ENCODE measurements around the gene CENPN. TPM values are rescaled to one million over a fixed set of nuclear protein-coding genes. Genes with fewer than 3 reads are reported as not detected.

CENPN gene
- polyA plus RNA-seq, 2 of the 4 experiments (the other 2 are of a cell fraction): 82.6 to 101 TPM

DNA sequence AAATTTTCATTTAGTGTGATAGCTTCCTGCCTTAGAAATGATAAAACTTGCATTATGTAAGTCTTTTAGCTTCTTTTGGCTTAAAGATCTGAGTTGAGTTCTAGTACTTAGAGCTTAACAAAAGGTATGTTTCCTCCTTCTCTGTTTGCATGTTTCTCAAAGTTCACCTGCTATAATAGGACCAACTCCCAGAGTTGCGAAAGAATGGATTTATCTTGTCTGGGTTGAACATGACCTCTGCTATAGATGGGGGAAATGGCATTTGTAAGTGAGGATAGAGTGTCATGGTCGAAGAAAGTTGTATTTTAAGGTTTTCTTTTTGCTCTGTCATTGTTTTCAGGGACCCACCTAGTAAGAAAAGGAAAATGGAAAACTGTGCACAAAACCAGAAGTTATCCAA is 35.8 kb downstream of the CENPN start:
- CTCF ChIA-PET: no interaction called here
- DNase-seq (ENCODE audit: low read depth in 1 of 2, low spot score in 1 of 2): no peak
- no peak overlapping the region for H3K27ac ChIP-seq
- no peaks in the 10 kb centered on the region for H3K9me3 ChIP-seq
- H3K4me3 ChIP-seq: no peak overlapping the region
- H3K4me1 ChIP-seq: no peaks in the 10 kb centered on the region
- POLR2A ChIA-PET: no interaction called here
- TF ChIP-seq FOSB (CRISPR knock-in tag; IDR thresholded peaks at IDR 0.05): no peak
- TF ChIP-seq CEBPB (IDR thresholded peaks at IDR 0.05): peak in 1 of 2 experiments; percentile 39; a peak in 2 of 4 replicates
- no peak overlapping the region for H3K4me2 ChIP-seq
- ATAC-seq: no peak
- 92% methylated on average over 2 of the region's 2 CpGs for WGBS (ENCODE audit: missing lambda C conversion rate)
- no peak for FAIRE-seq

GRCh38 chr16:81053761-81054160 is 46.7 kb downstream of the CENPN start:
- no peak for FAIRE-seq
- WGBS (ENCODE audit: missing lambda C conversion rate): 65% methylated on average over 11 of the region's 11 CpGs
- no peak for ATAC-seq
- no peak for TF ChIP-seq ZFP36 (IDR thresholded peaks at IDR 0.05; ENCODE audit: borderline replicate concordance, partially characterized antibody)
- TF ChIP-seq CBX2 (IDR thresholded peaks at IDR 0.05; ENCODE audit: borderline replicate concordance, low read depth): no peak
- TF ChIP-seq KDM1A (IDR thresholded peaks at IDR 0.05; ENCODE audit: low read depth): no peak
- Histone ChIP-seq H3K27ac (no peak overlapping the region), H3K4me3 (no peak overlapping the region), H3K9me3 (peaks cover 9% of the 10 kb centered on the region; the same call in 2 of the 3 replicates), H3K4me2 (no peak overlapping the region), H3K4me1 (no peaks in the 10 kb centered on the region)
- ChIA-PET CTCF (interaction anchor here (1.4 kb wide), 1 partner anchor 18 kb away, joined by 5 read pairs; the partner anchor contains the start of gene ATMIN), POLR2A (interaction anchor here (0.8 kb wide), 1 partner anchor 23 kb away, joined by 4 read pairs; the partner anchor contains the start of gene C16orf46)
- DNase-seq (ENCODE audit: low read depth in 1 of 2, low spot score in 1 of 2): no peak

DNA sequence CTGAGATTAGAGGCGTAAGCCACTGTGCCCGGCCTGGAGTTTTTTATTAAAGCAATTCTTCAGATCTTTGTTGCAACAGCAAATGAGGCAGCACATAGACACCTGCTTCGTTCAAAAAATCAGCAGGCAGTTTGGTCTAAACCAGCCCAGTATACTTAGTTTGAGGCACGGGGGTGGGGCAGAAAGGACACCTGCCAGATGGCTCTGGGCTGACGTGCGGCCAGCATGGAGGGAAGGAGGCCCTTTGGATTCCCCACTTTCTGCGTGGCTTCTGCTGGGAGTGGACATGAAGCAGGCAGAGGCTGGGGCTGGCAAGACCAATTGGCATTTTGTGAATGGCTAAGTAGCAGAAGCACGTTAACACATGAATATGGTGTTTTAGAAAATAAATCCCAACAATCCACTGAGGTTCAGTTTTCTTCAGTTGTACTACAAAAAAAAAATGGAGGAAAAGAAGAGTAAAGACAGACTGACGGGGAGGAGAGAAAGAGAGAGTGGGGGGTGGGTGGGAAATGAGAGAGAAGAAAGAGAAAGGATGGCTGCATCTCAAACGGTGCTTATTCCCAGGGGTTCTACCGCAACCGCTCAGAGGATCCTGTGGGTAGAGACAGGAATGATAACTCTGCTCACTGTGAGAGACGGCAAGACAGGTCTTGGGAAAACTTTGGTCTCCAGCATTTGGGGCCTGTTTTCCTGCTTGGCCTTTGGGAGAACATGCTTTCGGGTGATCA is 53.7 kb downstream of the CENPN start:
- ChIA-PET CTCF (no interaction called here), POLR2A (no interaction called here)
- Histone ChIP-seq H3K27ac (no peak overlapping the region), H3K9me3 (no peaks in the 10 kb centered on the region), H3K4me2 (no peak overlapping the region), H3K4me1 (no peaks in the 10 kb centered on the region), H3K4me3 (no peak overlapping the region)
- 81% methylated on average over 14 of the region's 14 CpGs for WGBS (ENCODE audit: missing lambda C conversion rate)
- FAIRE-seq (no peak), DNase-seq (ENCODE audit: low read depth in 1 of 2, low spot score in 1 of 2) (no peak), ATAC-seq (no peak)
- TF ChIP-seq JUN (IDR thresholded peaks at IDR 0.05) (no peak), MAZ (IDR thresholded peaks at IDR 0.05; ENCODE audit: borderline replicate concordance, low read depth, low read length) (no peak)
- TF ChIP-seq, protein P1, sequence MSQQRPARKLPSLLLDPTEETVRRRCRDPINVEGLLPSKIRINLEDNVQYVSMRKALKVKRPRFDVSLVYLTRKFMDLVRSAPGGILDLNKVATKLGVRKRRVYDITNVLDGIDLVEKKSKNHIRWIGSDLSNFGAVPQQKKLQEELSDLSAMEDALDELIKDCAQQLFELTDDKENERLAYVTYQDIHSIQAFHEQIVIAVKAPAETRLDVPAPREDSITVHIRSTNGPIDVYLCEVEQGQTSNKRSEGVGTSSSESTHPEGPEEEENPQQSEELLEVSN (IDR thresholded peaks at IDR 0.05; ENCODE audit: borderline replicate concordance, low read depth): no peak

- no peak for FAIRE-seq
- WGBS (ENCODE audit: missing lambda C conversion rate): 83% methylated on average over 10 of the region's 10 CpGs
These were observed 54.3 kb downstream of the CENPN start for GRCh38 chr16:81061307-81061640.

More at GRCh38 chr16:81061307-81061640, 54.3 kb downstream of the CENPN start:
- no peaks in the 10 kb centered on the region for H3K4me1 ChIP-seq
- H3K27ac ChIP-seq: no peak overlapping the region
- no peaks in the 10 kb centered on the region for H3K9me3 ChIP-seq
- ChIA-PET POLR2A (no interaction called here), CTCF (no interaction called here)
- no peak overlapping the region for H3K4me2 ChIP-seq
- ATAC-seq (no peak), DNase-seq (ENCODE audit: low read depth in 1 of 2, low spot score in 1 of 2) (no peak)
- TF ChIP-seq KDM1A (IDR thresholded peaks at IDR 0.05; ENCODE audit: low read depth) (no peak), ZC3H11A (IDR thresholded peaks at IDR 0.05) (no peak), RCOR1 (IDR thresholded peaks at IDR 0.05; ENCODE audit: low read depth, low read length) (no peak), TFCP2L1 (CRISPR knock-in tag; IDR thresholded peaks at IDR 0.05) (no peak), KDM5A (IDR thresholded peaks at IDR 0.05) (no peak), NR3C1 (IDR thresholded peaks at IDR 0.05) (no peak), MYC (IDR thresholded peaks at IDR 0.05; ENCODE audit: borderline replicate concordance, low read length) (no peak), HOXB5 (CRISPR knock-in tag; IDR thresholded peaks at IDR 0.05) (no peak), HDAC2 (IDR thresholded peaks at IDR 0.05) (no peak), FOSB (CRISPR knock-in tag; IDR thresholded peaks at IDR 0.05) (no peak), RFX5 (IDR thresholded peaks at IDR 0.05) (no peak), EHF (CRISPR knock-in tag; IDR thresholded peaks at IDR 0.05) (no peak), FOXS1 (CRISPR knock-in tag; IDR thresholded peaks at IDR 0.05) (no peak), POLR2AphosphoS2 (conservative IDR thresholded peaks at IDR 0.05; ENCODE audit: low read length) (no peak), HEYL (CRISPR knock-in tag; IDR thresholded peaks at IDR 0.05) (no peak)
- TF ChIP-seq, protein P2, sequence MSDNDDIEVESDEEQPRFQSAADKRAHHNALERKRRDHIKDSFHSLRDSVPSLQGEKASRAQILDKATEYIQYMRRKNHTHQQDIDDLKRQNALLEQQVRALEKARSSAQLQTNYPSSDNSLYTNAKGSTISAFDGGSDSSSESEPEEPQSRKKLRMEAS (IDR thresholded peaks at IDR 0.05): no peak
- TF ChIP-seq, protein P3, sequence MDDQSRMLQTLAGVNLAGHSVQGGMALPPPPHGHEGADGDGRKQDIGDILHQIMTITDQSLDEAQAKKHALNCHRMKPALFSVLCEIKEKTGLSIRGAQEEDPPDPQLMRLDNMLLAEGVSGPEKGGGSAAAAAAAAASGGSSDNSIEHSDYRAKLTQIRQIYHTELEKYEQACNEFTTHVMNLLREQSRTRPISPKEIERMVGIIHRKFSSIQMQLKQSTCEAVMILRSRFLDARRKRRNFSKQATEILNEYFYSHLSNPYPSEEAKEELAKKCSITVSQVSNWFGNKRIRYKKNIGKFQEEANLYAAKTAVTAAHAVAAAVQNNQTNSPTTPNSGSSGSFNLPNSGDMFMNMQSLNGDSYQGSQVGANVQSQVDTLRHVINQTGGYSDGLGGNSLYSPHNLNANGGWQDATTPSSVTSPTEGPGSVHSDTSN (IDR thresholded peaks at IDR 0.05): no peak
- TF ChIP-seq, protein P4, sequence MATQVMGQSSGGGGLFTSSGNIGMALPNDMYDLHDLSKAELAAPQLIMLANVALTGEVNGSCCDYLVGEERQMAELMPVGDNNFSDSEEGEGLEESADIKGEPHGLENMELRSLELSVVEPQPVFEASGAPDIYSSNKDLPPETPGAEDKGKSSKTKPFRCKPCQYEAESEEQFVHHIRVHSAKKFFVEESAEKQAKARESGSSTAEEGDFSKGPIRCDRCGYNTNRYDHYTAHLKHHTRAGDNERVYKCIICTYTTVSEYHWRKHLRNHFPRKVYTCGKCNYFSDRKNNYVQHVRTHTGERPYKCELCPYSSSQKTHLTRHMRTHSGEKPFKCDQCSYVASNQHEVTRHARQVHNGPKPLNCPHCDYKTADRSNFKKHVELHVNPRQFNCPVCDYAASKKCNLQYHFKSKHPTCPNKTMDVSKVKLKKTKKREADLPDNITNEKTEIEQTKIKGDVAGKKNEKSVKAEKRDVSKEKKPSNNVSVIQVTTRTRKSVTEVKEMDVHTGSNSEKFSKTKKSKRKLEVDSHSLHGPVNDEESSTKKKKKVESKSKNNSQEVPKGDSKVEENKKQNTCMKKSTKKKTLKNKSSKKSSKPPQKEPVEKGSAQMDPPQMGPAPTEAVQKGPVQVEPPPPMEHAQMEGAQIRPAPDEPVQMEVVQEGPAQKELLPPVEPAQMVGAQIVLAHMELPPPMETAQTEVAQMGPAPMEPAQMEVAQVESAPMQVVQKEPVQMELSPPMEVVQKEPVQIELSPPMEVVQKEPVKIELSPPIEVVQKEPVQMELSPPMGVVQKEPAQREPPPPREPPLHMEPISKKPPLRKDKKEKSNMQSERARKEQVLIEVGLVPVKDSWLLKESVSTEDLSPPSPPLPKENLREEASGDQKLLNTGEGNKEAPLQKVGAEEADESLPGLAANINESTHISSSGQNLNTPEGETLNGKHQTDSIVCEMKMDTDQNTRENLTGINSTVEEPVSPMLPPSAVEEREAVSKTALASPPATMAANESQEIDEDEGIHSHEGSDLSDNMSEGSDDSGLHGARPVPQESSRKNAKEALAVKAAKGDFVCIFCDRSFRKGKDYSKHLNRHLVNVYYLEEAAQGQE (IDR thresholded peaks at IDR 0.05): no peak
- H3K4me3 ChIP-seq: no peak overlapping the region

Measured in A549 (cell line).